ENCODE measurements around the gene SLC9A9. TPM values are rescaled to one million over a fixed set of nuclear protein-coding genes. Genes with fewer than 3 reads are reported as not detected.

SLC9A9 gene
- total RNA-seq, 3 donors from 2014 or later: 6.2 to 17.3 (median 7.8) TPM

DNA sequence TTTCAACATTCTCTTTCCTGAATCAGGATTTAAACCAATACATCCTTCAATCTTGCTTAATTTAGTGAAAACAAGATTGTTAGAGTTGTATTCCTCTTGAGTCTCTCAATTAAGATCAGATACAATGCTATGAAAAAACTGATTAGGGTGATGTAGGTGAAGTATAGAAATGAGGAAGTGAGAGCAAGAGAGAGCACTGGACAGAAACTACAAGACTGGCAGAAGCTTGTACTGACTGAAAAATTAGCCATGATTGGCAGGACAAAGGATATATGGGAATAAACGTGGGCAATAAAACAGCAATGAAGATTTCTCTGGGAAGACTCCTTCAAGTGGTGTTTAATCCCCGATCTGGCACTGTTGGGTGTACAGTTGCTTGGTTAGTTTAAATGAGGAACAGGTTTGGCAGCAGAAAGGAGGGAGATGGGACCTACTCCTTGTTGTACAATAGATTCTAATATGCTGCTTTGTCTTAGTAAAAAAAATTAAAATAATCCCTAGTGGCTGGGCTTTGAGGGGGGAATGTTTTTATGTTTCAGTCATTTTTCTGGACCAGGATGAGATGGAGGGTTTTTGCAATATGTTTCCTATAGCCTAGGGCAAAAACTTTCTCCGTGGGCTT, 252.7 kb downstream of the SLC9A9 start:
- H3K27me3 ChIP-seq: no peaks in the 10 kb centered on the region
- intact Hi-C loops (cut with DNase I; ENCODE audit: low total_unique reads): no loop called here
- no peak for TF ChIP-seq CTCF (IDR thresholded peaks at IDR 0.05)
- no peak for TF ChIP-seq POLR2AphosphoS5 (IDR thresholded peaks at IDR 0.05)
- no peak for TF ChIP-seq POLR2A (IDR thresholded peaks at IDR 0.05)

GRCh38 chr3:143594206-143594605, 254.1 kb downstream of the SLC9A9 start:
- no peak overlapping the region for H3K4me3 ChIP-seq
- intact Hi-C loops (cut with DNase I; ENCODE audit: low total_unique reads): no loop called here
- H3K27ac ChIP-seq: no peak overlapping the region
- no peaks in the 10 kb centered on the region for H3K36me3 ChIP-seq
- TF ChIP-seq POLR2AphosphoS5 (IDR thresholded peaks at IDR 0.05): no peak
- TF ChIP-seq CTCF (IDR thresholded peaks at IDR 0.05): no peak
- no peak for TF ChIP-seq POLR2A (IDR thresholded peaks at IDR 0.05)
- no peaks in the 10 kb centered on the region for H3K9me3 ChIP-seq
- no peak for DNase-seq (ENCODE audit: low spot score in 2 of 2)
- no peaks in the 10 kb centered on the region for H3K27me3 ChIP-seq
- H3K4me1 ChIP-seq: no peaks in the 10 kb centered on the region

More for the DNA sequence above, 252.7 kb downstream of the SLC9A9 start:
- no peaks in the 10 kb centered on the region for H3K9me3 ChIP-seq
- DNase-seq (ENCODE audit: low spot score in 2 of 2): no peak
- no peaks in the 10 kb centered on the region for H3K4me1 ChIP-seq
- H3K4me3 ChIP-seq: no peak overlapping the region
- H3K36me3 ChIP-seq: no peaks in the 10 kb centered on the region
- H3K27ac ChIP-seq: no peak overlapping the region

GRCh38 chr3:143590660-143591059, 257.6 kb downstream of the SLC9A9 start:
- Histone ChIP-seq H3K4me1 (no peaks in the 10 kb centered on the region), H3K9me3 (no peaks in the 10 kb centered on the region), H3K36me3 (no peaks in the 10 kb centered on the region), H3K4me3 (no peak overlapping the region), H3K27ac (no peak overlapping the region), H3K27me3 (no peaks in the 10 kb centered on the region)
- intact Hi-C loops (cut with DNase I; ENCODE audit: low total_unique reads): no loop called here
- TF ChIP-seq POLR2AphosphoS5 (IDR thresholded peaks at IDR 0.05) (no peak), POLR2A (IDR thresholded peaks at IDR 0.05) (no peak), CTCF (IDR thresholded peaks at IDR 0.05) (no peak)
- DNase-seq (ENCODE audit: low spot score in 2 of 2): no peak

- TF ChIP-seq POLR2AphosphoS5 (IDR thresholded peaks at IDR 0.05): no peak
- no peak for TF ChIP-seq CTCF (IDR thresholded peaks at IDR 0.05)
- TF ChIP-seq POLR2A (IDR thresholded peaks at IDR 0.05): no peak
- H3K27ac ChIP-seq: peak overlapping the region in 1 of 2 donors; percentile 79
- no peaks in the 10 kb centered on the region for H3K36me3 ChIP-seq
- no peak overlapping the region for H3K4me3 ChIP-seq
- intact Hi-C loops (cut with DNase I; ENCODE audit: low total_unique reads): no loop called here
- no peaks in the 10 kb centered on the region for H3K27me3 ChIP-seq
- DNase-seq (ENCODE audit: low spot score in 2 of 2): peak in 1 of 2 donors; percentile 41
- no peaks in the 10 kb centered on the region for H3K4me1 ChIP-seq
- H3K9me3 ChIP-seq: no peaks in the 10 kb centered on the region
Measured at GRCh38 chr3:143586576-143586975, 261.7 kb downstream of the SLC9A9 start.

- H3K27me3 ChIP-seq: no peaks in the 10 kb centered on the region
- H3K9me3 ChIP-seq: no peaks in the 10 kb centered on the region
- H3K36me3 ChIP-seq: no peaks in the 10 kb centered on the region
- peak overlapping the region in 1 of 2 donors; percentile 79 for H3K27ac ChIP-seq
- DNase-seq (ENCODE audit: low spot score in 2 of 2): no peak
- H3K4me3 ChIP-seq: no peak overlapping the region
- TF ChIP-seq POLR2A (IDR thresholded peaks at IDR 0.05): no peak
- no peaks in the 10 kb centered on the region for H3K4me1 ChIP-seq
- intact Hi-C loops (cut with DNase I; ENCODE audit: low total_unique reads): no loop called here
Measured at GRCh38 chr3:143585720-143586456, 262.4 kb downstream of the SLC9A9 start.

All from breast epithelium (tissue), 4 donors.